Esophagus (tissue), 2 donors: ENCODE results near the gene ENOSF1. TPM values are rescaled to one million over a fixed set of nuclear protein-coding genes. Genes with fewer than 3 reads are reported as not detected.

Experiments used
- H3K27ac ChIP-seq, 2 donors: one replicate each; pipeline ENCODE4 v1.5.1; 2013; ENCODE audit warnings: low read depth in 2 of 2, mild to moderate bottlenecking in 2 of 2, inconsistent platforms in 1 of 2, low read length in 1 of 2, moderate library complexity in 1 of 2
- H3K27me3 ChIP-seq, 2 donors: one replicate each; pipeline ENCODE4 v1.6.1; 2013; ENCODE audit warnings: low read length in 2 of 2, control low read depth in 1 of 2, mild to moderate bottlenecking in 1 of 2; ENCODE audit not compliant: insufficient read depth in 2 of 2, control insufficient read depth in 1 of 2
- H3K36me3 ChIP-seq, 2 donors: one replicate each; pipeline ENCODE4 v1.6.1; 2013; ENCODE audit warnings: low read length in 1 of 2; ENCODE audit not compliant: control insufficient read depth in 2 of 2, insufficient read depth in 2 of 2
- H3K4me1 ChIP-seq, 2 donors: one replicate each; pipeline ENCODE4 v1.6.1; 2013; ENCODE audit warnings: low read length in 1 of 2; ENCODE audit not compliant: control insufficient read depth in 2 of 2, insufficient read depth in 2 of 2
- H3K4me3 ChIP-seq, 2 donors: one replicate each; pipeline ENCODE4 v1.5.1; 2013; ENCODE audit warnings: low read length in 2 of 2, mild to moderate bottlenecking in 2 of 2, low read depth in 1 of 2, moderate library complexity in 1 of 2
- H3K9me3 ChIP-seq, 2 donors: one replicate each; pipeline ENCODE4 v1.6.1; 2013; ENCODE audit warnings: mild to moderate bottlenecking in 2 of 2, low read depth in 1 of 2, low read length in 1 of 2, moderate library complexity in 1 of 2; ENCODE audit not compliant: control insufficient read depth in 2 of 2, insufficient read depth in 1 of 2
- WGBS, 2 donors: extraction: QIAGEN DNeasy Blood & Tissue Kit; methylation state at CpG; one replicate each; pipeline ENCODE4 v1.1.7; 2013; 5-methylcytosine and 5-hydroxymethylcytosine counted together
- polyA plus RNA-seq, 2 donors: library from polyadenylated mRNA; stranded (reverse); fragments of 200-250 nt; gene quantifications; one replicate each; pipeline ENCODE4 v1.2.3, GENCODE V29; 2013
- donor health status: healthy with polysubstance abuse.
- donor health status: Bipolar disorder and iron deficiency.

Gene ENOSF1
- polyA plus RNA-seq, 2 donors: 23.9 to 75.1 TPM

- no peaks in the 10 kb centered on the region for H3K9me3 ChIP-seq
- WGBS, 2 donors: 81 to 90% methylated on average over 6 of the region's 6 CpGs
Measured at GRCh38 chr18:655445-655844, 57.0 kb downstream of the ENOSF1 start.

GRCh38 chr18:654601-655000, 57.8 kb downstream of the ENOSF1 start:
- 94 to 96% methylated on average over 4 of the region's 4 CpGs for WGBS, 2 donors
- Histone ChIP-seq H3K27me3 (no peaks in the 10 kb centered on the region), H3K36me3 (no peaks in the 10 kb centered on the region), H3K9me3 (no peaks in the 10 kb centered on the region), H3K4me3 (no peak overlapping the region), H3K4me1 (peaks cover 0 to 2% of the 10 kb centered on the region in 2 donors), H3K27ac (no peak overlapping the region)

More at GRCh38 chr18:655445-655844, 57.0 kb downstream of the ENOSF1 start:
- Histone ChIP-seq H3K4me3 (no peak overlapping the region), H3K27ac (no peak overlapping the region), H3K36me3 (peaks cover 0 to 2% of the 10 kb centered on the region in 2 donors), H3K4me1 (peaks cover 0 to 2% of the 10 kb centered on the region in 2 donors), H3K27me3 (no peaks in the 10 kb centered on the region)

- no peak overlapping the region for H3K27ac ChIP-seq
- H3K36me3 ChIP-seq: no peaks in the 10 kb centered on the region
- peaks cover 0 to 2% of the 10 kb centered on the region in 2 donors for H3K4me1 ChIP-seq
- WGBS, 2 donors: 93 to 98% methylated on average over 2 of the region's 2 CpGs
- H3K9me3 ChIP-seq: no peaks in the 10 kb centered on the region
- no peaks in the 10 kb centered on the region for H3K27me3 ChIP-seq
- no peak overlapping the region for H3K4me3 ChIP-seq
Measured at GRCh38 chr18:653512-653911, 58.9 kb downstream of the ENOSF1 start.

- Histone ChIP-seq H3K9me3 (no peaks in the 10 kb centered on the region), H3K4me1 (no peaks in the 10 kb centered on the region), H3K4me3 (no peak overlapping the region), H3K27me3 (no peaks in the 10 kb centered on the region), H3K36me3 (no peaks in the 10 kb centered on the region), H3K27ac (no peak overlapping the region)
- 74 to 80% methylated on average over 4 of the region's 4 CpGs for WGBS, 2 donors
Measured at GRCh38 chr18:652131-652530, 60.3 kb downstream of the ENOSF1 start.

- Histone ChIP-seq H3K27me3 (no peaks in the 10 kb centered on the region), H3K36me3 (no peaks in the 10 kb centered on the region), H3K4me3 (no peak overlapping the region), H3K9me3 (no peaks in the 10 kb centered on the region), H3K4me1 (no peaks in the 10 kb centered on the region), H3K27ac (no peak overlapping the region)
- WGBS, 2 donors: 67 to 68% methylated on average over 6 of the region's 6 CpGs
Measured at GRCh38 chr18:650428-650858, 62.0 kb downstream of the ENOSF1 start.

GRCh38 chr18:649341-649740, 63.1 kb downstream of the ENOSF1 start:
- H3K4me1 ChIP-seq: no peaks in the 10 kb centered on the region
- H3K27me3 ChIP-seq: no peaks in the 10 kb centered on the region
- no peak overlapping the region for H3K27ac ChIP-seq
- 73 to 74% methylated on average over 5 of the region's 5 CpGs for WGBS, 2 donors
- H3K4me3 ChIP-seq: no peak overlapping the region
- H3K36me3 ChIP-seq: no peaks in the 10 kb centered on the region
- no peaks in the 10 kb centered on the region for H3K9me3 ChIP-seq

GRCh38 chr18:647304-647703, 65.1 kb downstream of the ENOSF1 start:
- WGBS, 2 donors: 87 to 100% methylated on average over 5 of the region's 5 CpGs
- H3K4me3 ChIP-seq: no peak overlapping the region
- H3K4me1 ChIP-seq: no peaks in the 10 kb centered on the region

GRCh38 chr18:644395-645004, 67.9 kb downstream of the ENOSF1 start:
- Histone ChIP-seq H3K27me3 (no peaks in the 10 kb centered on the region), H3K4me3 (no peak overlapping the region), H3K27ac (no peak overlapping the region), H3K36me3 (no peaks in the 10 kb centered on the region), H3K4me1 (no peaks in the 10 kb centered on the region), H3K9me3 (no peaks in the 10 kb centered on the region)
- 42 to 53% methylated on average over 2 of the region's 2 CpGs for WGBS, 2 donors

More at GRCh38 chr18:647304-647703, 65.1 kb downstream of the ENOSF1 start:
- no peaks in the 10 kb centered on the region for H3K36me3 ChIP-seq
- no peaks in the 10 kb centered on the region for H3K9me3 ChIP-seq
- no peaks in the 10 kb centered on the region for H3K27me3 ChIP-seq
- H3K27ac ChIP-seq: no peak overlapping the region

- Histone ChIP-seq H3K4me3 (no peak overlapping the region), H3K27ac (no peak overlapping the region), H3K27me3 (no peaks in the 10 kb centered on the region), H3K36me3 (no peaks in the 10 kb centered on the region), H3K9me3 (no peaks in the 10 kb centered on the region), H3K4me1 (no peaks in the 10 kb centered on the region)
- WGBS, 2 donors: 92 to 94% methylated on average over 6 of the region's 6 CpGs
Measured at GRCh38 chr18:641224-641623, 71.2 kb downstream of the ENOSF1 start.

- Histone ChIP-seq H3K36me3 (no peaks in the 10 kb centered on the region), H3K27ac (no peak overlapping the region), H3K27me3 (no peaks in the 10 kb centered on the region), H3K4me3 (no peak overlapping the region), H3K9me3 (no peaks in the 10 kb centered on the region), H3K4me1 (no peaks in the 10 kb centered on the region)
- 51 to 58% methylated on average over 8 of the region's 8 CpGs for WGBS, 2 donors
Measured at GRCh38 chr18:635171-635570, 77.3 kb downstream of the ENOSF1 start.
